SK-N-MC (cell line): Measurements from ENCODE around the gene CHST15.

ENCODE experiments used
- EZH2 ChIP-seq: fragments of 200-600 bp; sonication (generic); IDR thresholded peaks from one replicate; pipeline ENCODE4 v1.6.1; 2017; ENCODE audit warnings: antibody characterized with exemption
- POLR2AphosphoS5 ChIP-seq: IDR thresholded peaks from 2 replicates; pipeline ENCODE4 v1.6.1; 2012; ENCODE audit warnings: mild to moderate bottlenecking, low read depth, low read length, borderline replicate concordance

DNA sequence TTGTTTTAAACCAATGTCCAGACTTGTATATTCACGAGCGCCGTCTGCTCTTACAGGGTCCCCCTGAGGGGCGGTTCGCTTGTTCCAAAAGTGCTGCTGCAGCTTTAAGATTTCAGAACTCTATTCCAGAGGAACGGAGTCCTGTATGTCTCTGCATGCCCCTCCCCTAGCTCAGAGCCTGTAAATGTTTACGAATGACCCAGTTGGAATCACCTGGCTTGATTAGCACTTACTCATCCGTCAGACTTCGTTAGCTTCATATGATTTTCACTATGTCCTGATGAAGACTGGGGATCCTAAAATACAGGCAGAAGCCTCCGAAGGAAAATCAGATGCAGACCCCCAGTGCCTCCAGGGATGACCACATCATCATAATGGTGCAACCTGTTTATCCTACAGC is 4.5 kb upstream of the CHST15 start:
- no peak for TF ChIP-seq EZH2
- TF ChIP-seq POLR2AphosphoS5 = no peak
